Esophagus muscularis mucosa (tissue), 4 donors: ENCODE data around the gene DNAH2.

Source experiments
- CTCF ChIP-seq, 3 experiments: fragments of 200-600 bp in 2 of 3; fragments of 450-650 bp in 1 of 3; sonication (generic) in 2 of 3; IDR thresholded peaks; one replicate each; pipeline ENCODE4 v1.5.1; 2017 to 2019; ENCODE audit warnings: antibody characterized with exemption in 3 of 3, mild to moderate bottlenecking in 2 of 3, moderate library complexity in 1 of 3
- EP300 ChIP-seq: sonication (generic); formaldehyde crosslinking; IDR thresholded peaks from one replicate; pipeline ENCODE4 v1.6.1; 2017; ENCODE audit warnings: antibody characterized with exemption
- POLR2A ChIP-seq: fragments of 450-650 bp; IDR thresholded peaks from one replicate; pipeline ENCODE4 v1.6.1; 2017; ENCODE audit warnings: antibody characterized with exemption, moderate library complexity, mild to moderate bottlenecking, low read depth
- POLR2AphosphoS5 ChIP-seq, 2 donors: sonication (generic); formaldehyde crosslinking; IDR thresholded peaks; one replicate each; pipeline ENCODE4 v1.6.1; 2017; ENCODE audit warnings: antibody characterized with exemption in 2 of 2

- TF ChIP-seq CTCF (IDR thresholded peaks at IDR 0.05) (no peak), EP300 (no peak), POLR2A (no peak), POLR2AphosphoS5 (IDR thresholded peaks at IDR 0.05) (no peak)
Observed at GRCh38 chr17:7818026-7818425, 100.5 kb downstream of the DNAH2 start.
